Measurements from ENCODE around the gene EEF2K. TPM values are rescaled to one million over a fixed set of nuclear protein-coding genes. Genes with fewer than 3 reads are reported as not detected.
A peak's percentile ranks its signal among the peaks of the same experiment; 100 is the strongest.

Gene EEF2K
- total RNA-seq, 1 donor from 2014 or later = 22.5 TPM

GRCh38 chr16:22190776-22191531, 15.1 kb upstream of the EEF2K start:
- Mint-ChIP-seq H3K36me3 (peaks cover 3% of the 10 kb centered on the region), H3K9me3 (no peaks in the 10 kb centered on the region), H3K27ac (peak overlapping the region; percentile 99)

GRCh38 chr16:22191532-22192260, 14.4 kb upstream of the EEF2K start:
- TF ChIP-seq CTCF (conservative IDR thresholded peaks at IDR 0.05) = no peak
- peaks cover 12% of the 10 kb centered on the region for H3K27me3 Mint-ChIP-seq
- no peak for DNase-seq (ENCODE audit: extremely low spot score, unreplicated experiment)

More at GRCh38 chr16:22190776-22191531, 15.1 kb upstream of the EEF2K start:
- peak; percentile 93 for DNase-seq (ENCODE audit: extremely low spot score, unreplicated experiment)
- Mint-ChIP-seq H3K27me3 (peaks cover 9% of the 10 kb centered on the region), H3K4me3 (peak overlapping the region; percentile 98), H3K4me1 (ENCODE audit: unreplicated experiment) (peaks cover 31% of the 10 kb centered on the region)
- TF ChIP-seq CTCF (conservative IDR thresholded peaks at IDR 0.05) = no peak

GRCh38 chr16:22192261-22193062, 13.6 kb upstream of the EEF2K start:
- Mint-ChIP-seq H3K27ac (peak overlapping the region; percentile 99), H3K36me3 (peaks cover 3% of the 10 kb centered on the region), H3K4me1 (ENCODE audit: unreplicated experiment) (peaks cover 34% of the 10 kb centered on the region), H3K4me3 (peak overlapping the region; percentile 98), H3K9me3 (no peaks in the 10 kb centered on the region), H3K27me3 (peaks cover 12% of the 10 kb centered on the region)
- TF ChIP-seq CTCF (conservative IDR thresholded peaks at IDR 0.05) = no peak
- DNase-seq (ENCODE audit: extremely low spot score, unreplicated experiment) = no peak

More at GRCh38 chr16:22191532-22192260, 14.4 kb upstream of the EEF2K start:
- Mint-ChIP-seq H3K4me1 (ENCODE audit: unreplicated experiment) (peaks cover 34% of the 10 kb centered on the region), H3K27ac (peak overlapping the region; percentile 99), H3K36me3 (peaks cover 3% of the 10 kb centered on the region), H3K4me3 (peak overlapping the region; percentile 98), H3K9me3 (no peaks in the 10 kb centered on the region)

GRCh38 chr16:22193063-22193411, 13.0 kb upstream of the EEF2K start:
- H3K36me3 Mint-ChIP-seq = peaks cover 3% of the 10 kb centered on the region
- TF ChIP-seq CTCF (conservative IDR thresholded peaks at IDR 0.05) = no peak
- peaks cover 34% of the 10 kb centered on the region for H3K4me1 Mint-ChIP-seq (ENCODE audit: unreplicated experiment)
- peaks cover 12% of the 10 kb centered on the region for H3K27me3 Mint-ChIP-seq
- no peaks in the 10 kb centered on the region for H3K9me3 Mint-ChIP-seq
- DNase-seq (ENCODE audit: extremely low spot score, unreplicated experiment) = no peak
- H3K4me3 Mint-ChIP-seq = no peak overlapping the region
- H3K27ac Mint-ChIP-seq = no peak overlapping the region

- H3K4me3 Mint-ChIP-seq = peak overlapping the region; percentile 94
- H3K27ac Mint-ChIP-seq = peak overlapping the region; percentile 99
- no peak for TF ChIP-seq CTCF (conservative IDR thresholded peaks at IDR 0.05)
- no peaks in the 10 kb centered on the region for H3K9me3 Mint-ChIP-seq
- H3K36me3 Mint-ChIP-seq = peaks cover 3% of the 10 kb centered on the region
- peaks cover 24% of the 10 kb centered on the region for H3K4me1 Mint-ChIP-seq (ENCODE audit: unreplicated experiment)
- H3K27me3 Mint-ChIP-seq = peaks cover 12% of the 10 kb centered on the region
- DNase-seq (ENCODE audit: extremely low spot score, unreplicated experiment) = no peak
These were observed 11.2 kb upstream of the EEF2K start for GRCh38 chr16:22194707-22195444.
